ENCODE measurements around the gene USH1G. TPM values are rescaled to one million over a fixed set of nuclear protein-coding genes. Genes with fewer than 3 reads are reported as not detected.
"Not testable (repeated sequence)": the region's sequence is repeated elsewhere in the genome, so short reads cannot be mapped to it uniquely, and the experiment has no call there.

The USH1G gene
- total and polyA plus RNA-seq, 12 donors = not detected

DNA sequence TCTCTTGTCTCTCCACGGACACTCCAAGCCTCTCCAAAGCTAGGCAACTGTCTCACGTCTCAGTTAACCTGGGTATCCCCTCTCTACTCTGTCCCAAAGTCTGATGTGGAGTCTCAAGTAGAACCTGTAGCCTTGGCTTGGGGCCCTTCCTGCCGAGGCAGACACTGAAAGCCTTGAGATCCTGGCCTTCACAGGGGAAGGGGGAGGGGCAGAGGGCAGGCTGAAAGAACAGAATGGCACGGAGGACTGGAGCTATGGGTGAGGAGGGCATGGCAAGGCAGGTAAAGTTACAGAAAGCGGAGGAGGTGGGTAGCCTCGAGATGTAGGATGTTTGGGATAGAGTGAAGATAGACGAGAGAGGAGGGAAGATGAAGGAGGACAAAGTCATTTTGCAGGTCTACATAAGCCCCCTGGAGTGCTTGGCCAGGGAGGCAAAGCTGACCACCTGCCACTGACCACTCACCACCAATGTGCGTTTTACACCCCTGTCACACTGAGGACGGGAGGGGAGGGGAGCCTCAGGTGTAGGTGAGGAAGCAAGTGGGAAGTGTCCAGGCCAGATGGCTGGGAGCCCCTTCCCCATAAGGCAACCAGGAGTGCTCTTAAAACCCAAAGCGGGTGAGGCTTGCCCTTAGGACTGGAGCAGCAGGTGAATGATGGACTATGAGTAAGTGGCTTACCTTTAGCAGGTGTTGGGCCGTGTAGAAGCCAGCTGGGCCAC is 51.5 kb downstream of the USH1G start:
- 78 to 83% methylated on average over 11 of the region's 11 CpGs for WGBS, 2 donors
- Histone ChIP-seq H3K4me1 (peaks cover 7 to 23% (median 20%) of the 10 kb centered on the region in 9 donors), H3K4me3 (peak overlapping the region in 3 of 10 donors; percentile 70 to 77 (median 72)), H3K27me3 (no peaks in the 10 kb centered on the region), H3K9me3 (no peaks in the 10 kb centered on the region), H3K27ac (no peak overlapping the region), H3K36me3 (no peaks in the 10 kb centered on the region)
- TF ChIP-seq, protein P1, sequence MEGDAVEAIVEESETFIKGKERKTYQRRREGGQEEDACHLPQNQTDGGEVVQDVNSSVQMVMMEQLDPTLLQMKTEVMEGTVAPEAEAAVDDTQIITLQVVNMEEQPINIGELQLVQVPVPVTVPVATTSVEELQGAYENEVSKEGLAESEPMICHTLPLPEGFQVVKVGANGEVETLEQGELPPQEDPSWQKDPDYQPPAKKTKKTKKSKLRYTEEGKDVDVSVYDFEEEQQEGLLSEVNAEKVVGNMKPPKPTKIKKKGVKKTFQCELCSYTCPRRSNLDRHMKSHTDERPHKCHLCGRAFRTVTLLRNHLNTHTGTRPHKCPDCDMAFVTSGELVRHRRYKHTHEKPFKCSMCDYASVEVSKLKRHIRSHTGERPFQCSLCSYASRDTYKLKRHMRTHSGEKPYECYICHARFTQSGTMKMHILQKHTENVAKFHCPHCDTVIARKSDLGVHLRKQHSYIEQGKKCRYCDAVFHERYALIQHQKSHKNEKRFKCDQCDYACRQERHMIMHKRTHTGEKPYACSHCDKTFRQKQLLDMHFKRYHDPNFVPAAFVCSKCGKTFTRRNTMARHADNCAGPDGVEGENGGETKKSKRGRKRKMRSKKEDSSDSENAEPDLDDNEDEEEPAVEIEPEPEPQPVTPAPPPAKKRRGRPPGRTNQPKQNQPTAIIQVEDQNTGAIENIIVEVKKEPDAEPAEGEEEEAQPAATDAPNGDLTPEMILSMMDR (IDR thresholded peaks at IDR 0.05) = no peak
- intact Hi-C loops (cut with DNase I) = no loop called here
- DNase-seq (no peak), ATAC-seq (no peak)

DNA sequence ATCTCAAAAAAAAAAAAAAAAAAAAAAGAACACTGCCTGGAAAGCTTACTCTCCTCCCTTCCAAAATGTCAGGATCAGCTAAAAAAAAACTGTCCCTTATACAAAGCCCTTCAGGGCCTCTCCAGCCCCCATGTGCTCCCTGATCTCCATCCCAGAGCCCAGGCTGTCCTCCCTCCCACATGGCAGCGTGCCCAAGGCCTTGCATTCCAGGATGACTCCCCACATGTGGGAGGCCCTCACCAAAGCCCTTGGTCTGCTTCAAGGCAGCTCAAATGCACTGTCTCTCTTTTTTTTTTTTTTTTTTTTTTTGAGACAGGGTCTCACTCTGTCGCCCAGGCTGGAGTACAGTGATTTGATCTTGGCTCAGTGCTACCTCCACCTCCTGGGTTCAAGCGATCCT is 52.5 kb downstream of the USH1G start:
- no peak overlapping the region for H3K27ac ChIP-seq
- intact Hi-C loops (cut with DNase I) = no loop called here
- H3K36me3 ChIP-seq = no peaks in the 10 kb centered on the region
- H3K4me3 ChIP-seq = no peak overlapping the region
- no peaks in the 10 kb centered on the region for H3K27me3 ChIP-seq
- TF ChIP-seq, protein P1 (IDR thresholded peaks at IDR 0.05) = no peak
- DNase-seq (no peak), ATAC-seq (no peak)
- H3K9me3 ChIP-seq = no peaks in the 10 kb centered on the region
- H3K4me1 ChIP-seq = peaks cover 7 to 23% (median 20%) of the 10 kb centered on the region in 9 donors
- WGBS, 2 donors = 77 to 90% methylated on average over 3 of the region's 3 CpGs

DNA sequence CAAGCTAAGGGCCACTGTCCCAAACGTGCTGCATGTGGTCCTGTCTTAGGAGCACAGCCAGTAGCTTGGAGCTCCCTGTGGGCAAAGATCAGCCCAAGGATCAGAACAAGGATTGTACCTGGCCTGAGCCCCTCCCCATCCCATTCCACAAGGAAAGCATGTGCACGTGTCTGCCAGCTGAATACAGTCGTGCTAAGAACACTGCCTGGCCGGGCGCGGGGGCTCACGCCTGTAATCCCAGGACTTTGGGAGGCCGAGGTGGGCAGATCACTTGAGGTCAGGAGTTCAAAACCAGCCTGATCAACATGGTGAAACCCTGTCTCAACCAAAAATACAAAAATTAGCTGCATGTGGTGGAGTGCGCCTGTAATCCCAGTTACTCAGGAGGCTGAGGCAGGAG is 53.0 kb downstream of the USH1G start:
- H3K27ac ChIP-seq; H3K36me3 ChIP-seq; H3K4me3 ChIP-seq; H3K27me3 ChIP-seq; intact Hi-C loops (cut with DNase I); DNase-seq; ATAC-seq; H3K9me3 ChIP-seq: not testable (repeated sequence)
- 90 to 95% methylated on average over 9 of the region's 9 CpGs for WGBS, 2 donors
- H3K4me1 ChIP-seq = peaks cover 7 to 23% (median 20%) of the 10 kb centered on the region in 9 donors

DNA sequence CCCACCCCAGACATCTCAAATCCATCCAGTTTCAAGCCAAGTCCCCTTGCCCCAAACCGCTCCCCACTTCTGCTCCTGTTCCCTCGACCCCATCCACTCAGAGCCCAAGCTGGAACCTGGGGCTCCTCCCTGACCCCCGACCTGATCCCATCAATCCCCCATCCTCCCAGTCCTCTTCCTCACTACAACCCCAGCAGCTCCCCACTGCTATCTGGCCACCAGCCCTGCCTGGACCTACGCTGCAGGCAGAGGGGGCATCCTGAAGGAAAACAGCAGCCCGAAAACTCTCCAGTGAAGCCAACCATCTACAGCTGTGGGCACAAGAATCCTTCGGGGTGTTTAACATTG is 54.2 kb downstream of the USH1G start:
- no peak overlapping the region for H3K4me3 ChIP-seq
- DNase-seq (no peak), ATAC-seq (no peak)
- H3K27me3 ChIP-seq = no peaks in the 10 kb centered on the region
- no peak overlapping the region for H3K27ac ChIP-seq
- peaks cover 7 to 23% (median 16%) of the 10 kb centered on the region in 9 donors for H3K4me1 ChIP-seq
- TF ChIP-seq, protein P1 (IDR thresholded peaks at IDR 0.05) = no peak
- no peaks in the 10 kb centered on the region for H3K9me3 ChIP-seq
- WGBS, 2 donors = 87 to 89% methylated on average over 6 of the region's 6 CpGs
- peaks cover 0 to 3% (median 0%) of the 10 kb centered on the region in 9 donors for H3K36me3 ChIP-seq
- intact Hi-C loops (cut with DNase I) = loop anchor here in 6 of 10 donors (10.0 kb wide), 2 partner anchors 124 to 214 kb away; partner anchors contain the start of gene NHERF1 (in 1 of the 6)

All from heart right ventricle (tissue), 16 donors.